Prostate gland (tissue), 2 donors: ENCODE results near the gene HTD2. TPM values are rescaled to one million over a fixed set of nuclear protein-coding genes. Genes with fewer than 3 reads are reported as not detected.
"Not testable (repeated sequence)": the region's sequence is repeated elsewhere in the genome, so short reads cannot be mapped to it uniquely, and the experiment has no call there.

Experiments used
- DNase-seq: peaks from one replicate; pipeline ENCODE4 v3.0.0-alpha.2; 2019; ENCODE audit warnings: low spot score
- H3K27ac ChIP-seq, 2 donors: fragments of 200-600 bp; sonication (generic); 2 replicates each; pipeline ENCODE4 v1.5.1; 2017 to 2019
- H3K27me3 ChIP-seq: fragments of 200-600 bp; sonication (generic); replicated peaks from 2 replicates; pipeline ENCODE4 v1.5.1; 2019; ENCODE audit not compliant: insufficient read depth
- H3K36me3 ChIP-seq, 2 donors: fragments of 200-600 bp; sonication (generic); 1 replicate in 1 of 2; 2 replicates in 1 of 2; pipeline versions ENCODE4 v1.5.1 to v1.8.1; 2017 to 2019
- H3K4me1 ChIP-seq: fragments of 200-600 bp; sonication (generic); replicated peaks from 2 replicates; pipeline ENCODE4 v1.5.1; 2019
- H3K4me3 ChIP-seq, 2 donors: fragments of 200-600 bp; sonication (generic); 2 replicates each; pipeline ENCODE4 v1.5.1; 2017 to 2019
- H3K9me3 ChIP-seq: fragments of 200-600 bp; sonication (generic); 2 replicates; pipeline ENCODE4 v1.5.1; 2017
- POLR2A ChIP-seq: fragments of 450-650 bp; IDR thresholded peaks from one replicate; pipeline ENCODE4 v1.6.1; 2016; ENCODE audit warnings: antibody characterized with exemption, mild to moderate bottlenecking
- POLR2AphosphoS5 ChIP-seq: sonication (generic); formaldehyde crosslinking; IDR thresholded peaks from one replicate; pipeline ENCODE4 v1.6.1; 2017; ENCODE audit warnings: antibody characterized with exemption
- WGBS: methylation state at CpG from one replicate; pipeline ENCODE4 v1.1.5; 2018; 5-methylcytosine and 5-hydroxymethylcytosine counted together
- intact Hi-C: fragments of 100-400 bp; cut with DNase I; formaldehyde crosslinking; loops from one replicate; pipeline ENCODE4 v1.14.2; 2022
- total RNA-seq, 2 donors: library from RNA; depleted of rRNA; stranded (reverse); fragments of >200 nt; gene quantifications; one replicate each; pipeline ENCODE4 v1.1.0, GENCODE V29; 2016
- TF ChIP-seq, protein P1 (sequence below), 4 experiments: fragments of 200-600 bp in 2 of 4; fragments of 450-650 bp in 2 of 4; sonication (generic) in 2 of 4; IDR thresholded peaks; 1 replicate in 3 of 4; 2 replicates in 1 of 4; pipeline ENCODE4 v1.5.1; 2016 to 2019; ENCODE audit warnings: antibody characterized with exemption in 4 of 4, mild to moderate bottlenecking in 2 of 4, moderate library complexity in 2 of 4

Gene HTD2
- total RNA-seq, 2 donors from 2014 or later: 15.4 to 17.1 TPM

DNA sequence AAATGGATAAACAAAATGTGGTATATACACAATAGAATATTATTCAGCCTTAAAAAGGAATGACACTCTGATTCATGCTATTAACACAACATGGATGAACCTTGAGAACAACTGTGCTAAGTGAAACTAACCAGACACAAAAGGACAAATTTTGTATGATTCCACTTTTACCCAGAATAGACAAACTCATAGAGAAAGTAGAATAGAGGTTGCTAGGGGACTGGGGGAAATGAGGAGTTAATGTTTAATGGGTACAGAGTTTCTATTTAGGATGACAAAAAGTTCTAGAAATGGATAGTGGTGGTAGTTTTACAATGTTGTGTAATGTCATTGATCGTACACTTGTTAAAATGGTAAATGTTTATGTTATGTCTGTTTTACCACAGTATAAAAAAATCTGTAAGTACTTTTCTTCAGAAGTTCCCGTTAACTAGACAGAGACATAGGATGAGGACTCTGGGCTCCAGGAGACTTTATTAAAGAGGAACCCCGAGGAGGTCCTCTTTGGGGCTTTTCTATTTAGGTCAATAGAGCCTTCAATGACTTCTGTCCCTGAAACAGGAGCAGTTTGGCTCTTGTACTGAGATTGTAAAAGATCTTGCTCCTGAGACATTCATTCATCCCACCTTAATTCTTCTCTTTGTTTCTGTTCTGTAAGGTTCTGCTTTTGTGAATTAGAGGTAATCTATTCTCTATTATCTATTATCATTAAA is 44.2 kb upstream of the HTD2 start:
- intact Hi-C loops: no loop called here
- no peak for DNase-seq
- Histone ChIP-seq H3K9me3 (no peaks in the 10 kb centered on the region), H3K36me3 (no peaks in the 10 kb centered on the region), H3K27me3 (no peaks in the 10 kb centered on the region), H3K27ac (no peak overlapping the region), H3K4me1 (no peaks in the 10 kb centered on the region), H3K4me3 (no peak overlapping the region)
- 60% methylated on average over 3 of the region's 3 CpGs for WGBS
- TF ChIP-seq POLR2AphosphoS5: no peak
- TF ChIP-seq POLR2A: no peak
- TF ChIP-seq, protein P1, sequence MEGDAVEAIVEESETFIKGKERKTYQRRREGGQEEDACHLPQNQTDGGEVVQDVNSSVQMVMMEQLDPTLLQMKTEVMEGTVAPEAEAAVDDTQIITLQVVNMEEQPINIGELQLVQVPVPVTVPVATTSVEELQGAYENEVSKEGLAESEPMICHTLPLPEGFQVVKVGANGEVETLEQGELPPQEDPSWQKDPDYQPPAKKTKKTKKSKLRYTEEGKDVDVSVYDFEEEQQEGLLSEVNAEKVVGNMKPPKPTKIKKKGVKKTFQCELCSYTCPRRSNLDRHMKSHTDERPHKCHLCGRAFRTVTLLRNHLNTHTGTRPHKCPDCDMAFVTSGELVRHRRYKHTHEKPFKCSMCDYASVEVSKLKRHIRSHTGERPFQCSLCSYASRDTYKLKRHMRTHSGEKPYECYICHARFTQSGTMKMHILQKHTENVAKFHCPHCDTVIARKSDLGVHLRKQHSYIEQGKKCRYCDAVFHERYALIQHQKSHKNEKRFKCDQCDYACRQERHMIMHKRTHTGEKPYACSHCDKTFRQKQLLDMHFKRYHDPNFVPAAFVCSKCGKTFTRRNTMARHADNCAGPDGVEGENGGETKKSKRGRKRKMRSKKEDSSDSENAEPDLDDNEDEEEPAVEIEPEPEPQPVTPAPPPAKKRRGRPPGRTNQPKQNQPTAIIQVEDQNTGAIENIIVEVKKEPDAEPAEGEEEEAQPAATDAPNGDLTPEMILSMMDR (IDR thresholded peaks at IDR 0.05): no peak

DNA sequence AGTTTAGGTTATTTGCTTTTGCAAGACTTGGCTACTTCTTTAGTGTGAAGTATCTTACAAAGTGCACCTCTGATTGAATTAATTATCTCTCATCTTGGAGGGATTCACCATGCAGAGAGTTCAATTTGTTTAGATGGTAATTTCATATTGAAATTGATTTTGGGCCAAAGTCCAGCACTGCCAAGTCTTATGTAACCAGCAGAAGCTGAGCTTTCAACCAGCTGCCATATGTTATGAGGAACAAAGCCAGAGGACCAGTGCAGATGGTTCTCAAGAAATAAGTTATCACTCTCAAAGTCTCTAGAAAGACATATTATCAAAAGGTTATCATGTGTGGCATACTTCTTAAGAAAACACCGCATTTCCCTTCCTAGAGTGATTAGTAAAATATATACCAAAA is 39.7 kb upstream of the HTD2 start:
- 70% methylated on average over 1 of the region's 1 CpG for WGBS
- Histone ChIP-seq H3K27ac (no peak overlapping the region), H3K9me3 (no peaks in the 10 kb centered on the region), H3K27me3 (no peaks in the 10 kb centered on the region), H3K36me3 (no peaks in the 10 kb centered on the region), H3K4me3 (no peak overlapping the region), H3K4me1 (no peaks in the 10 kb centered on the region)
- intact Hi-C loops: no loop called here
- TF ChIP-seq POLR2AphosphoS5 (no peak), POLR2A (no peak)
- TF ChIP-seq, protein P1 (IDR thresholded peaks at IDR 0.05): no peak
- no peak for DNase-seq

DNA sequence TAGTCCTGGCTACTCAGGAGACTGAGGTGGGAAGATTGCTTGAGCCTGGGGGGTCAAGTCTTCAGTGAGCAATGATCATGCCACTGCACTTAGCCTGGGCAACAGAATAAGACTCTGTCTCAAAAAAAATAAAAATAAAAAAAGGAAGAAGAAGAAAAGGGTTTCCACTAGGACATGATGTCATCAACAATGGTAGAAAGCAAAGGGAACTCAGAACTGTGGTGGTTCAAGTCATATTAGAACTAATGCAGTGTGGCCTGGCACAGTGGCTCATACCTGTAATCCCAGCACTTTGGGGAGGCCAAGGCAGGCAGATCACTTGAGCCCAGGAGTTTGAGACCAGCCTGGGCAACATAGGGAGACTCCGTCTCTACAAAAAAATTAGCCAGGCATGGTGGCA is 38.8 kb upstream of the HTD2 start:
- H3K9me3 ChIP-seq, intact Hi-C loops, H3K4me3 ChIP-seq, H3K36me3 ChIP-seq, H3K4me1 ChIP-seq, DNase-seq, H3K27me3 ChIP-seq, H3K27ac ChIP-seq: not testable (repeated sequence)
- 92% methylated on average over 1 of the region's 1 CpG for WGBS

DNA sequence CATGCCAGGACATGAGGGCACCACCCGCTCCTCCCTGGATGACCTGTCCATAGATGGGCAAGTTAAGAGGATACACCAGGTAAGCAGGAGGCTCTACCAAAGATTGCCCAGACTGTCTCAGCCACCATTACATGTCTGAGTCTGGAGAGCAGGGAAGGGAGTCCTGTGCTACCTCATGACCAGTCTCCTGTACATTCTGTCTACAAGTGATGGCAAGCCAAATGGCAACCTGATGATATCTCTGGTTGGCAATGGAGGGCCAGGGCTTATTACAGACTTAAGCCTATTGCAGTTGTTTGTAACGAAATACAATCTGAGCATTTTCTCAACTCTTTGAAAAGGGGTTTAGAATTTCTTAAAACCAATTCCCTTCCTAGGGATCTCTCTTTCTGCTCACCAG is 37.0 kb upstream of the HTD2 start:
- Histone ChIP-seq H3K9me3 (no peaks in the 10 kb centered on the region), H3K4me1 (no peaks in the 10 kb centered on the region), H3K36me3 (no peaks in the 10 kb centered on the region), H3K27ac (no peak overlapping the region), H3K4me3 (no peak overlapping the region), H3K27me3 (no peaks in the 10 kb centered on the region)
- 97% methylated on average over 2 of the region's 2 CpGs for WGBS
- DNase-seq: no peak
- intact Hi-C loops: no loop called here
- no peak for TF ChIP-seq POLR2A
- TF ChIP-seq, protein P1 (IDR thresholded peaks at IDR 0.05): no peak
- TF ChIP-seq POLR2AphosphoS5: no peak

DNA sequence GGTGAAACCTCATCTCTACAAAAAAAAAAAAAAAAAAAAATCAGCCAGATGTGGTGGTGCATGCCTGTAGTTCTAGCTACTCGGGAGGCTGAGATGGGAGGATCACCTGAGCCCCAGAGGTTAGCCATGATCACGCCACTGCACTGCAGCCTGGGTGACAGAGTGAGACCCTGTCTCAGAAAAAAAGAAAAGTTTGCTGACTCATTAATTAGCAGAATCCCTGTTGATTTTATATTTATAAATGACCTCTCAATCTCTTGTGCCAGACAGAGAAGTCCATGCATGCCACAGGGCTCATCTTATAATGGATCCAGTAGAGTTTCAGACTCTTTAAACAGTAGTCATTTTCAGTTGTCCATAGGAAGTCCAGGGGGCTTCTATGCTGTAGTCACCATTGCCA is 35.8 kb upstream of the HTD2 start:
- no peak overlapping the region for H3K27ac ChIP-seq
- no peaks in the 10 kb centered on the region for H3K27me3 ChIP-seq
- TF ChIP-seq POLR2A (no peak), POLR2AphosphoS5 (no peak)
- TF ChIP-seq, protein P1 (IDR thresholded peaks at IDR 0.05): no peak
- intact Hi-C loops: no loop called here
- H3K4me3 ChIP-seq: no peak overlapping the region
- no peaks in the 10 kb centered on the region for H3K4me1 ChIP-seq
- no peaks in the 10 kb centered on the region for H3K36me3 ChIP-seq
- no peaks in the 10 kb centered on the region for H3K9me3 ChIP-seq
- no peak for DNase-seq
- 98% methylated on average over 2 of the region's 2 CpGs for WGBS
